Esophagus squamous epithelium (tissue), 5 donors: Measurements from ENCODE around the gene PREX1. TPM values are rescaled to one million over a fixed set of nuclear protein-coding genes. Genes with fewer than 3 reads are reported as not detected.
A peak's percentile ranks its signal among the peaks of the same experiment; 100 is the strongest.

Experiments used
- DNase-seq: peaks from one replicate; lab custom pipeline; 2025; lab: John Stamatoyannopoulos, UW
- H3K27ac ChIP-seq, 4 donors: fragments of 200-600 bp; sonication (generic); one replicate each; pipeline ENCODE4 v1.5.1; 2016 to 2019; ENCODE audit warnings: mild to moderate bottlenecking in 1 of 4
- H3K27me3 ChIP-seq, 4 donors: fragments of 200-600 bp; sonication (generic); 1 replicate in 3 of 4; 2 replicates in 1 of 4; pipeline versions ENCODE4 v1.5.1 to v1.6.0; 2017 to 2021; ENCODE audit warnings: antibody characterized with exemption in 1 of 4
- H3K36me3 ChIP-seq, 3 donors: fragments of 200-600 bp; sonication (generic); one replicate each; pipeline ENCODE4 v1.5.1; 2016 to 2019
- H3K4me1 ChIP-seq, 3 donors: fragments of 200-600 bp; sonication (generic); one replicate each; pipeline ENCODE4 v1.5.1; 2017 to 2019
- H3K4me3 ChIP-seq, 4 donors: fragments of 200-600 bp; sonication (generic); 1 replicate in 3 of 4; 2 replicates in 1 of 4; pipeline ENCODE4 v1.5.1; 2016 to 2019; ENCODE audit warnings: mild to moderate bottlenecking in 2 of 4, moderate library complexity in 1 of 4
- H3K9me3 ChIP-seq, 3 donors: fragments of 200-600 bp; sonication (generic); one replicate each; pipeline ENCODE4 v1.5.1; 2016 to 2019
- CTCF ChIP-seq, 6 experiments: fragments of 450-650 bp in 4 of 6; fragments of 200-600 bp in 2 of 6; sonication (generic) in 2 of 6; IDR thresholded peaks; one replicate each; pipeline ENCODE4 v1.5.1; 2016 to 2019; ENCODE audit warnings: antibody characterized with exemption in 6 of 6, mild to moderate bottlenecking in 4 of 6, moderate library complexity in 4 of 6
- POLR2A ChIP-seq, 4 donors: fragments of 450-650 bp; IDR thresholded peaks; one replicate each; pipeline ENCODE4 v1.6.1; 2017; ENCODE audit warnings: antibody characterized with exemption in 4 of 4, mild to moderate bottlenecking in 4 of 4, moderate library complexity in 3 of 4
- WGBS, 2 donors: methylation state at CpG; one replicate each; pipeline ENCODE4 v1.1.5; 2018; 5-methylcytosine and 5-hydroxymethylcytosine counted together
- intact Hi-C: fragments of 100-400 bp; cut with DNase I; formaldehyde crosslinking; loops from one replicate; pipeline ENCODE4 v1.15.0; 2022
- total RNA-seq, 4 donors: library from RNA; depleted of rRNA; stranded (reverse); fragments of >200 nt; gene quantifications; one replicate each; pipeline ENCODE4 v1.1.0, GENCODE V29; 2016
- donor health status: DM: yes; HTN: yes; CAD: no.

PREX1 gene
- total RNA-seq, 4 donors from 2014 or later = 4.9 to 25.9 (median 8.9) TPM

- H3K4me1 ChIP-seq = peaks cover 0 to 23% (median 9%) of the 10 kb centered on the region in 3 donors
- DNase-seq = no peak
- H3K27ac ChIP-seq = no peak overlapping the region
- no peaks in the 10 kb centered on the region for H3K9me3 ChIP-seq
- H3K36me3 ChIP-seq = no peaks in the 10 kb centered on the region
- TF ChIP-seq POLR2A (IDR thresholded peaks at IDR 0.05) (no peak), CTCF (IDR thresholded peaks at IDR 0.05) (no peak)
- intact Hi-C loops = no loop called here
- no peak overlapping the region for H3K4me3 ChIP-seq
- WGBS, 2 donors = 85 to 100% methylated on average over 1 to 6 of the region's 8 CpGs
- H3K27me3 ChIP-seq = peaks cover 0 to 16% (median 0%) of the 10 kb centered on the region in 4 donors
These were observed 73.5 kb downstream of the PREX1 start for GRCh38 chr20:48754292-48754691.

- no peaks in the 10 kb centered on the region for H3K9me3 ChIP-seq
- intact Hi-C loops = no loop called here
- H3K4me3 ChIP-seq = no peak overlapping the region
- TF ChIP-seq CTCF (IDR thresholded peaks at IDR 0.05) (no peak), POLR2A (IDR thresholded peaks at IDR 0.05) (no peak)
- H3K4me1 ChIP-seq = peaks cover 0 to 20% (median 9%) of the 10 kb centered on the region in 3 donors
- no peak for DNase-seq
- H3K36me3 ChIP-seq = no peaks in the 10 kb centered on the region
- no peak overlapping the region for H3K27ac ChIP-seq
- peaks cover 0 to 20% (median 0%) of the 10 kb centered on the region in 4 donors for H3K27me3 ChIP-seq
- 81 to 83% methylated on average over 6 of the region's 6 CpGs for WGBS, 2 donors
These were observed 74.8 kb downstream of the PREX1 start for GRCh38 chr20:48752963-48753362.

GRCh38 chr20:48751871-48752270, 75.9 kb downstream of the PREX1 start:
- Histone ChIP-seq H3K4me3 (no peak overlapping the region), H3K4me1 (peaks cover 0 to 30% (median 9%) of the 10 kb centered on the region in 3 donors), H3K27me3 (peaks cover 0 to 25% (median 0%) of the 10 kb centered on the region in 4 donors), H3K9me3 (no peaks in the 10 kb centered on the region), H3K36me3 (no peaks in the 10 kb centered on the region), H3K27ac (peak overlapping the region in 2 of 4 donors; percentile 67 to 69)
- no peak for DNase-seq
- TF ChIP-seq CTCF (IDR thresholded peaks at IDR 0.05) (no peak), POLR2A (IDR thresholded peaks at IDR 0.05) (no peak)
- intact Hi-C loops = no loop called here
- WGBS, 2 donors = 47 to 55% methylated on average over 4 of the region's 4 CpGs

- no peak for TF ChIP-seq CTCF (IDR thresholded peaks at IDR 0.05)
- TF ChIP-seq POLR2A (IDR thresholded peaks at IDR 0.05) = no peak
- Histone ChIP-seq H3K36me3 (no peaks in the 10 kb centered on the region), H3K9me3 (no peaks in the 10 kb centered on the region), H3K4me3 (no peak overlapping the region), H3K27ac (peak overlapping the region; percentile 41 to 69 (median 58)), H3K4me1 (peaks cover 0 to 30% (median 9%) of the 10 kb centered on the region in 3 donors), H3K27me3 (peaks cover 0 to 25% (median 0%) of the 10 kb centered on the region in 4 donors)
- intact Hi-C loops = no loop called here
- no peak for DNase-seq
- WGBS, 2 donors = 36 to 47% methylated on average over 7 to 9 of the region's 18 CpGs
These were observed 76.7 kb downstream of the PREX1 start for GRCh38 chr20:48750941-48751635.

GRCh38 chr20:48750376-48750775, 77.4 kb downstream of the PREX1 start:
- Histone ChIP-seq H3K9me3 (no peaks in the 10 kb centered on the region), H3K36me3 (no peaks in the 10 kb centered on the region), H3K4me1 (peaks cover 0 to 30% (median 9%) of the 10 kb centered on the region in 3 donors), H3K27ac (no peak overlapping the region), H3K4me3 (no peak overlapping the region), H3K27me3 (peaks cover 0 to 25% (median 0%) of the 10 kb centered on the region in 4 donors)
- 95 to 100% methylated on average over 2 to 3 of the region's 3 CpGs for WGBS, 2 donors
- TF ChIP-seq POLR2A (IDR thresholded peaks at IDR 0.05) (no peak), CTCF (IDR thresholded peaks at IDR 0.05) (no peak)
- intact Hi-C loops = no loop called here
- DNase-seq = no peak
